Lower leg skin (tissue), 3 donors: Measurements from ENCODE around the gene ARHGEF6.

ENCODE experiments used
- CTCF ChIP-seq, 3 donors: fragments of 450-650 bp; IDR thresholded peaks; one replicate each; pipeline ENCODE4 v1.5.1; 2016; ENCODE audit warnings: antibody characterized with exemption in 3 of 3, mild to moderate bottlenecking in 3 of 3, moderate library complexity in 2 of 3
- POLR2A ChIP-seq, 2 donors: fragments of 450-650 bp; IDR thresholded peaks; one replicate each; pipeline ENCODE4 v1.6.1; 2016 to 2017; ENCODE audit warnings: antibody characterized with exemption in 2 of 2, mild to moderate bottlenecking in 1 of 2, moderate library complexity in 1 of 2

GRCh38 chrX:136643243-136643642, 137.5 kb downstream of the ARHGEF6 start:
- no peak for TF ChIP-seq CTCF (IDR thresholded peaks at IDR 0.05)
- no peak for TF ChIP-seq POLR2A (IDR thresholded peaks at IDR 0.05)
